Endodermal cell (in vitro differentiated cells): ENCODE measurements around the gene RAD52. TPM values are rescaled to one million over a fixed set of nuclear protein-coding genes. Genes with fewer than 3 reads are reported as not detected.

ENCODE experiments used
- DNase-seq: peaks from one replicate; pipeline ENCODE4 v3.0.0-alpha.2; 2017
- H3K27ac ChIP-seq: 2 replicates; pipeline ENCODE4 v1.5.1; 2013; ENCODE audit warnings: mild to moderate bottlenecking, low read depth, low read length, moderate library complexity
- H3K27me3 ChIP-seq: 2 replicates; pipeline ENCODE4 v1.6.1; 2013; ENCODE audit warnings: mild to moderate bottlenecking, low read length, moderate library complexity; ENCODE audit not compliant: insufficient read depth, control insufficient read depth, poor library complexity, severe bottlenecking
- H3K36me3 ChIP-seq: 2 replicates; pipeline ENCODE4 v1.7.0; 2013; ENCODE audit warnings: mild to moderate bottlenecking, low read length, moderate library complexity; ENCODE audit not compliant: control insufficient read depth, insufficient read depth
- H3K4me1 ChIP-seq: one replicate; pipeline ENCODE4 v1.7.0; 2013; ENCODE audit warnings: low read length; ENCODE audit not compliant: control insufficient read depth, insufficient read depth
- H3K4me3 ChIP-seq: 2 replicates; pipeline ENCODE4 v1.5.1; 2013; ENCODE audit warnings: mild to moderate bottlenecking, low read length, moderate library complexity
- H3K9ac ChIP-seq: 2 replicates; pipeline ENCODE4 v1.6.1; 2013; ENCODE audit warnings: mild to moderate bottlenecking, low read length, moderate library complexity; ENCODE audit not compliant: poor library complexity, severe bottlenecking; ENCODE audit errors: extremely low read depth
- H3K9me3 ChIP-seq: 2 replicates; pipeline ENCODE4 v1.6.1; 2013; ENCODE audit warnings: mild to moderate bottlenecking, low read length, moderate library complexity; ENCODE audit not compliant: control insufficient read depth
- H3K27ac Mint-ChIP-seq: 2 replicates; pipeline ENCODE4 v1.8.0; 2020; ENCODE audit warnings: mixed read lengths
- H3K27me3 Mint-ChIP-seq: 2 replicates; pipeline ENCODE4 v1.8.0; 2021; ENCODE audit warnings: mild to moderate bottlenecking, mixed read lengths; ENCODE audit not compliant: insufficient read depth
- H3K36me3 Mint-ChIP-seq: 2 replicates; pipeline ENCODE4 v1.8.0; 2020; ENCODE audit warnings: low read depth, mixed read lengths
- H3K4me1 Mint-ChIP-seq: 2 replicates; pipeline ENCODE4 v1.8.0; 2020; ENCODE audit warnings: mixed read lengths
- H3K4me3 Mint-ChIP-seq: 2 replicates; pipeline ENCODE4 v1.8.0; 2020; ENCODE audit warnings: mild to moderate bottlenecking, moderate library complexity, mixed read lengths
- H3K9me3 Mint-ChIP-seq: 2 replicates; pipeline ENCODE4 v1.8.0; 2020; ENCODE audit warnings: mild to moderate bottlenecking, mixed read lengths
- WGBS, 2 experiments: methylation state at CpG; one replicate each; pipeline versions ENCODE4 v1.1.5 to v1.1.7; 2013; ENCODE audit warnings: missing lambda C conversion rate in 2 of 2, mixed read lengths in 1 of 2; ENCODE audit not compliant: insufficient coverage in 1 of 2, insufficient read length in 1 of 2; 5-methylcytosine and 5-hydroxymethylcytosine counted together
- total RNA-seq, 2 donors: library from RNA; stranded (reverse); fragmentation: NEBNext Ultra II Directional in 1 of 2; extraction: Animal tissue kit (Norgen Biotek cat#: 25700) in 1 of 2; gene quantifications; 2 replicates in 1 of 2; 3 replicates in 1 of 2; pipeline ENCODE4 v1.2.1, GENCODE V29; 2021
- TF ChIP-seq, protein P1 (sequence below): fragments of 200-600 bp; sonication (generic); conservative IDR thresholded peaks from 2 replicates; pipeline ENCODE4 v1.5.0; 2021; ENCODE audit warnings: antibody characterized with exemption, mild to moderate bottlenecking

RAD52 gene
- total RNA-seq, 2 donors from 2014 or later: 24.3 to 35.1 TPM

DNA sequence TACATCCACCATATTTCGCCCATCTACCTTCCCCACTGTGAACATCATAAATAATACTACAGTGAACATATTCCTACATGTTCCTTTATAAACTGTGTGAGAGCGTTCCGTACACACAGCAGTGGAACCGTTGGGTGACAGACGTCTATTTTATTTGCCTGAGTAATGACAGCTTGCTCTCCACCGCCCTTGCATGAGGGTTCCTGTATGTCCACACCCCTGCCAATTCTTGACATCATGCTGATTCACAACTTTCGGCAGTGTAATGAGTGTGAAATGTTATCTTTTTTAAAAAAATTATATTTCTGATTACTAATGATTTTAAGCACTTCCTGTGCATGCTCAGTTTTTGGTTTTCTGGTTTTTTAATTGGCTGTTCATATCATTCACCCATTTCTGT, 4.3 kb upstream of the RAD52 start:
- Histone ChIP-seq H3K9me3 (no peaks in the 10 kb centered on the region), H3K27me3 (no peaks in the 10 kb centered on the region), H3K4me3 (no peak overlapping the region), H3K27ac (no peak overlapping the region), H3K4me1 (no peaks in the 10 kb centered on the region), H3K9ac (no peak overlapping the region), H3K36me3 (no peaks in the 10 kb centered on the region)
- H3K9me3 Mint-ChIP-seq: peaks cover 2% of the 10 kb centered on the region
- no peak for DNase-seq
- peaks cover 5% of the 10 kb centered on the region for H3K4me1 Mint-ChIP-seq
- H3K36me3 Mint-ChIP-seq: no peaks in the 10 kb centered on the region
- WGBS, 2 experiments: 92 to 100% methylated on average over 4 to 6 of the region's 7 CpGs
- TF ChIP-seq, protein P1, sequence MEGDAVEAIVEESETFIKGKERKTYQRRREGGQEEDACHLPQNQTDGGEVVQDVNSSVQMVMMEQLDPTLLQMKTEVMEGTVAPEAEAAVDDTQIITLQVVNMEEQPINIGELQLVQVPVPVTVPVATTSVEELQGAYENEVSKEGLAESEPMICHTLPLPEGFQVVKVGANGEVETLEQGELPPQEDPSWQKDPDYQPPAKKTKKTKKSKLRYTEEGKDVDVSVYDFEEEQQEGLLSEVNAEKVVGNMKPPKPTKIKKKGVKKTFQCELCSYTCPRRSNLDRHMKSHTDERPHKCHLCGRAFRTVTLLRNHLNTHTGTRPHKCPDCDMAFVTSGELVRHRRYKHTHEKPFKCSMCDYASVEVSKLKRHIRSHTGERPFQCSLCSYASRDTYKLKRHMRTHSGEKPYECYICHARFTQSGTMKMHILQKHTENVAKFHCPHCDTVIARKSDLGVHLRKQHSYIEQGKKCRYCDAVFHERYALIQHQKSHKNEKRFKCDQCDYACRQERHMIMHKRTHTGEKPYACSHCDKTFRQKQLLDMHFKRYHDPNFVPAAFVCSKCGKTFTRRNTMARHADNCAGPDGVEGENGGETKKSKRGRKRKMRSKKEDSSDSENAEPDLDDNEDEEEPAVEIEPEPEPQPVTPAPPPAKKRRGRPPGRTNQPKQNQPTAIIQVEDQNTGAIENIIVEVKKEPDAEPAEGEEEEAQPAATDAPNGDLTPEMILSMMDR: no peak
- H3K27ac Mint-ChIP-seq: no peak overlapping the region
- no peaks in the 10 kb centered on the region for H3K27me3 Mint-ChIP-seq
- H3K4me3 Mint-ChIP-seq: no peak overlapping the region

DNA sequence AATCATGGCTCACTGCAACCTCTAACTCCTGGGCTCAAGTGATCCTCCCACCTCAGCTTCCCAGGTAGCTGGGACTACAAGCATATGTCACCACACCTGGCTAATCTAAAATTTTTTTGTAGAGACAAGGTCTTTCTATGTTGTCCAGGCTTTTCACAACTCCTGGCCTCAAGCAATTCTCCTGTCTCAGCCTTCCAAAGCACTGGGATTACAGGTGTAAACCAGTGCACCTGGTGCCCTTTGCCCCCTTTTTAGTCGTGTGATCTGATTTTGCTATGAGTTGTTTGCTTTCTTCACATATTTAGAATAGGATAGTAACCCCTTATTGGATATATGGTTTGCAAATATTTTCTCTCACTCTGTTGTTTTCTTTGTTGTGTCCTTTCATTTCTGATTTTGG, 1.7 kb upstream of the RAD52 start:
- no peak for DNase-seq
- TF ChIP-seq, protein P1: no peak
- Histone ChIP-seq H3K4me3 (no peak overlapping the region), H3K4me1 (no peaks in the 10 kb centered on the region), H3K27ac (no peak overlapping the region), H3K9me3 (no peaks in the 10 kb centered on the region), H3K9ac (no peak overlapping the region), H3K36me3 (no peaks in the 10 kb centered on the region), H3K27me3 (no peaks in the 10 kb centered on the region)
- Mint-ChIP-seq H3K27me3 (no peaks in the 10 kb centered on the region), H3K27ac (peak overlapping the region; percentile 11), H3K9me3 (peaks cover 2% of the 10 kb centered on the region), H3K36me3 (peaks cover 10% of the 10 kb centered on the region), H3K4me3 (no peak overlapping the region), H3K4me1 (peaks cover 6% of the 10 kb centered on the region)
- WGBS, 2 experiments: no CpG with 5 or more reads among the region's 1 CpG

DNA sequence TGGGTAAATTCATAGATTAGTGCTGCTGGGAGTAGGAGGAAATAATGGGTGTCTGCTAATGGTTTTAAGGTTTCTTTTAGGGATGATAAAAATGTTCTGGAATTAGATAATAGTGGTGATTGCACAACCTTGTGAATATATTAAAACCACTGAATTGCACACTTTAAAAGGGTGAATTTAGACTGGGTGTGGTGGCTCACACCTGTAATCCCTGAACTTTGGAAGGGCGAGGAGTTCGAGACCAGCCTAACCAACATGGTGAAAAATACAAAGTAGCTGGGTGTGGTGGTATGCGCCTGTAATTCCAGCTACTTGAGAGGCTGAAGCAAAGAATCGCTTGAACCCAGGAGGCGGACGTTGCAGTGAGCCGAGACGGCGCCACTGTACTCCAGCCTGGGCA, 1.3 kb downstream of the RAD52 start:
- no peaks in the 10 kb centered on the region for H3K9me3 Mint-ChIP-seq
- no peaks in the 10 kb centered on the region for H3K9me3 ChIP-seq
- no peak for DNase-seq
- peak overlapping the region; percentile 88 for H3K4me3 Mint-ChIP-seq
- no peaks in the 10 kb centered on the region for H3K4me1 ChIP-seq
- H3K27ac Mint-ChIP-seq: peak overlapping the region; percentile 45
- peaks cover 11% of the 10 kb centered on the region for H3K36me3 ChIP-seq
- H3K27me3 Mint-ChIP-seq: no peaks in the 10 kb centered on the region
- no peak overlapping the region for H3K27ac ChIP-seq
- no peaks in the 10 kb centered on the region for H3K27me3 ChIP-seq
- H3K4me1 Mint-ChIP-seq: peaks cover 4% of the 10 kb centered on the region
- peaks cover 20% of the 10 kb centered on the region for H3K36me3 Mint-ChIP-seq
- H3K4me3 ChIP-seq: peak overlapping the region; percentile 97
- WGBS, 2 experiments: 94 to 96% methylated on average over 9 of the region's 9 CpGs
- peak overlapping the region; percentile 93 for H3K9ac ChIP-seq
- TF ChIP-seq, protein P1: no peak
